HG03175 (cell line): ENCODE measurements around the gene FAM20C.
"Not testable (repeated sequence)": the region's sequence is repeated elsewhere in the genome, so short reads cannot be mapped to it uniquely, and the experiment has no call there.

ENCODE experiments used
- ATAC-seq: cut with Tn5 transposase; IDR thresholded peaks from one replicate; pipeline ENCODE4 v1.9.1; 2021; ENCODE audit warnings: mild to moderate bottlenecking, moderate library complexity; ENCODE audit not compliant: unreplicated experiment

The FAM20C gene

GRCh38 chr7:190196-190595, 2.2 kb upstream of the FAM20C start:
- ATAC-seq: no peak

DNA sequence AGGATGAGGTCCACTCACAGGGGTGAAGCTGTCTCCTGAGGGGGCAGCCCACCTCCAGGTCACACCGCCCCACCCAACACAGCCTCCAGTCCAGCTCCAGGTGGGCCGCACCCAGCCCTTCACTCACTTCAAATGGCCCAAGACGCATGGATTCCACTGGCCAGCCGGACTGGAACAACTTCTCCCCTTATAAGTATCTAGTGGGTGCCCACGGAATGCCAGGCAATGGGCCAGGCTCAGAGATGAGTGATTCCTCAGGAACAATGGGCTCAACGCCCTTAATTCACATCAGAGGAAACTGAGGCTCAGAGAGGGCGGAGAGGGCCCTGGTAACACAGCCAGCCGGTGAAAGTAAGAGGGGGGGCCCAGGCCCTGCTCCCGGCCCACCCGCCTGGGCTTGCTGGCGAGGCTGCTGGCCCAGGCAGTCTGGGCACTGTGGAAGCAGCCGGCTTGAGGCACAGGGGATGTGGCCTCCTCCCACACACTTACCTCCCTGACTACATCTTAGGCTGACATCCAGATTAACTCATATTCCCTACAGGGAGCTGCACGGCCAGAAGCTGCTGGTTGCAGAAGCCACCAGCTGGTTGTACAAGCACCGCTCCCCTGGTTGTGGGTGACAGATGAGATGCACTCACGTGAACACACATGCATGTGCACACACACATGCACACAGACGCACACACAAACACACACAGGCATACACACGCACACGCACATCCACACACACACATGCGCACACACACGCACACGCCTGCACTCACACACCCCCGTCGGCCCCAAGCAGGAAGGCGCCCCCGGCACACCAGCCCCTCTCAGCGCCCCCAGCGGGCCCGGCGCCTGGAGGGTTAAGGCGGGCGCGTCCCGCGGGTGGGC, 1.0 kb upstream of the FAM20C start:
- no peak for ATAC-seq

DNA sequence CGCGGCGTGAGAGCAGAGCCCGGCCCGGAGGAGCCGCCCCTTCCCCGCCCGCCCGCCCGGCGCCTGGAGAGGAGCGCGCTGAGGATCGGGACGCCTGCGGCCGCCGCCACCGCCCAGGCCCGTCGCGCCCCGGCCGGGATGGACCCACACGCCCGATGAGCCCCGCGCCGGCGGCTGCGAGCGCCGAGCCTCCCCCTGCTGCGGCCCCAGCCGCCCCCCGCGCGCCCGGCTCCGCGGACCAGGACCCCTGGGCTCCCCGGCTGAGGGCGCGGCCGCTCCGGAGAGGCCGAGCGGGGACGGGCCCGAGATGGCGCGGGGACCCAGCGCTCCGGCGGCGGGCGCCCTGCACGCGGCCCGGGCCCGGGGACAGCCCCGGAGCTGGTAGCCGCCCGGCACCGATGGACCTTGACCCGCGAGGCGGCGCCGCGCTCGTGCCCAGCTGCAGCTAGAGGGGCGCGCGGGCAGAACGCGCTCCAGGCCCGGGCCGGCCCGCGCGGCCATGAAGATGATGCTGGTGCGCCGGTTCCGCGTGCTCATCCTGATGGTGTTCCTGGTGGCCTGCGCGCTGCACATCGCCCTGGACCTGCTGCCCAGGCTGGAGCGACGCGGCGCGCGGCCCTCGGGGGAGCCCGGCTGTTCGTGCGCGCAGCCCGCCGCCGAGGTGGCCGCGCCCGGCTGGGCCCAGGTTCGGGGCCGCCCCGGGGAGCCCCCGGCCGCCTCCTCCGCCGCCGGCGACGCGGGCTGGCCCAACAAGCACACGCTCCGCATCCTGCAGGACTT, 520 bp downstream of the FAM20C start:
- ATAC-seq: no peak

GRCh38 chr7:193481-194251, 1.3 kb downstream of the FAM20C start:
- ATAC-seq: no peak

GRCh38 chr7:194252-195009, 2.1 kb downstream of the FAM20C start:
- ATAC-seq: no peak

DNA sequence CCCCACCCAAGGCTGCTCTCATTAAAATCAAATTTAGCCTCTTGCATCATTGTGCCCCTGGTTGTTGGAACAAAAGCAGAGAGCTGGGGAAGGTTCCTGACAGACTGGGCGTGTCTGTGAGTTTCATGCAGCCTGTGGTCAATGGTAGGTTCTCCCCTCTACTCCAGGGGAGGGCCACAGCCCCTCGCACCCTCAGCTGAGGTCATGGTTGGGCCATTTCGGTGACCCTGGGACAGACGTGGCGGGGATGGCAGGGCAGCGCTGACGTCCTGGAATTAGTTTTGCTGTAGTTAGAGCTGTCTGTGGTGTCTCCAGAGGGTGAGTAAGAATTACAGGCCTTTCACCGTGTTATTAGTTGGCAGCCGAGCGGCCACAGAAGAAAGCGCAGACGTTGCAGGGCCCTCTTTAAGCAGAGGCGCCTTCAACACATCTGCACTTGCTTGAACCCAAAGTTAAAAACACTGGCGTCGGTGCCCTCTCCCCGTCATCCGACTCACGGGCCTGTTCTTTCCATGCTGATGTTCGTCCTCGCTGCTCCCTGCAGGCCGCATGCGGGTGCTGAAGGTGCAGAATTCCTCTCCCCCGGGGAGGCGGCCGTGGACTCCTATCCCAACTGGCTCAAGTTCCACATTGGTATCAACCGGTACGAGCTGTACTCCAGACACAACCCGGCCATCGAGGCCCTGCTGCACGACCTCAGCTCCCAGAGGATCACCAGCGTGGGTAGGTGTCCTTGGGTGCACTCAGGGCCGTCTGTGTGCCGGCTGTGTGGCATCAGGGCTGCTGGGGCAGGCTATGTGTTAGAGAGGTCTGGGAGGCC, 2.8 kb downstream of the FAM20C start:
- ATAC-seq: no peak

- no peak for ATAC-seq
Measured at GRCh38 chr7:195830-196128, 3.4 kb downstream of the FAM20C start.

- no peak for ATAC-seq
Measured at GRCh38 chr7:196283-196682, 3.9 kb downstream of the FAM20C start.

DNA sequence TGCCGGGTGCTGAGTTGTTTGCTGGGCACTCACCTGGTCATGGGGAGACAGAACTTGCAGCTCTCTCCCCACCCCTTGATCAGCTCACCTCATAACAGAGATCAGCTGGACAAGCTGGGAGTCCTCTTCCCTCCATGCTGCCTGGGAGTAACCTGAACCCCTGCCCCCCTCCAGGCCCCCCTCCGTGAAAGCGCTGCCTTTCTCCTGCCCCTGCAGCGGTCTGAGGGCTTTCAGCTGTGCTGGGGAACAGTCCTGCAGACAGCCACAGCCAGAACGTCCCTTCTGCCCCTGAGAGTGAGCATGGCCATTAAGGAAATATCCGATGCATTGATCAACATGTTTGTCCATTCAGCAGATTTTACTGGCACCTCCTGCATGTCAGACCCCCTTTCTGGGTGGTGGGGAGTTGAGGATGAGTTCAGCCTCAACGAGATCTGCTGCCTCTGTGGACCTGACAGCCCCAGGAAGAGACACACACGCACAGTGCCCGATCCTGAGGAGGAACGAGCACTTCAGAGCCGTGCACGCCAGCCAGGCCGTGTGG, 4.5 kb downstream of the FAM20C start:
- ATAC-seq: no peak

DNA sequence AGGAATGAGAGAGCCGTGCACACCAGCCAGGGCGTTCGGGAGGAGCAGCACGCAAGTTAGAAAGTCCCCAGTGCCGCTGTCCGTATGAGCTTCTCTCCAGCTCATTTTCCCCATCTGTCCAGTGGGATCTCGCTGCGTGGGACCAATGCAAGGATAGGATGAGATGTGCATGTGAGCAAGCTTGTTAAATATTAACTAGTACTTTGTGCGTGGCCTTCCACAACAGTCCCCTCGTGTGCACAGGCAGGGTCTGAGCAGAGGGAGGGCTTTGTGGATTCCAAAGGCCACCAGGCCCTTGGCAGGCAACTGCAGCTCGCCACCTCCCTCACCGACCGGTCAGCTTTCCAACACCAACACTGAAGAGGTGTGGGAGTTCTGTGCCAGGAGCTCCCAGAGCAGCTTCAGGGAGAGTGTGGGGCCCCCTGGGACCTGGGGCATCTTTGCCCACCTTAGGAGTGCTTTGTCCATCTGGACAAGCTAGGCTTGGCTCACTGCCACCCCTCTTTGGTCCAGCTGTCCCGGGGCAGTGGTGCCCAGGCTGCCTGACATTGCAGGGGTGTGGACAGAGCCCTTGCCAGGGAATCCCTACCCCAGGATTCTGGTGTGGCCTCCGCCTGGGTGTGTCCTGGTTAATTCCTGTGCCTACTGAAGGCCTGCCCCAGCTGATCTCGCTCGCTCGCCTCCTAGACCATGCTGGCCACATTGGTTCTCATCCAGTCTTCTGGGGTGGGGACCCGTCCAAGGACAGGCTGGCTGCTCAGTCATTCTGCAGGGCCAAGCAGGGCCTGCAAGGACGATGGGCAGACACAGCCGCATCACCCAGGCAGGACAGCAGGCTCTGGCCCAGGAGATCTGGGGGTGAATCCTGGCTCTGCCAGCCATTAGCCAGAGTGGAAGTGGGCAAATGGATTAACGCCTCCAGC, 5.3 kb downstream of the FAM20C start:
- ATAC-seq: no peak

GRCh38 chr7:199483-200249, 7.3 kb downstream of the FAM20C start:
- ATAC-seq: no peak

GRCh38 chr7:200290-200689, 7.9 kb downstream of the FAM20C start:
- no peak for ATAC-seq

DNA sequence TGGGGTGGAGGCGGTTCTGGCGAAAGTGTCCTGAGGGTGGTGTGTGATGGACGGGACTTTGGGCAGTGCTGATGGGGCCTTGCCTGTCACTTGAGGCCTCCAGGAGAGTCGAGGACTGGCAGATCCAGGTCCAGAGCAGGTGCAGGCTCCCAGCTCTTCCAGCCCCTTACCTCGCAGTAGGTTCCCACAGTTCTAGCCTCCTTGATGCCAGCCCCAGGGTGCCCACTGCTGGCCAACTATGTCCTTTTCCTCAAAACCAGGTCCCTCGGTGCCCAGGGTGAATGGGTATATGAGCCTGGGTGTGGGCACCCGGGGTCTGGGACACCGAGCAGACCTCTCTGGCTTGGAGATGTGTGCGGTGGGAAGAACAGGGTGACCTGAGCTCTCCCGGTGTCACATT, 8.3 kb downstream of the FAM20C start:
- no peak for ATAC-seq

GRCh38 chr7:204326-204725, 12.0 kb downstream of the FAM20C start:
- ATAC-seq: no peak

- no peak for ATAC-seq
Measured at GRCh38 chr7:205115-206010, 13.0 kb downstream of the FAM20C start.

DNA sequence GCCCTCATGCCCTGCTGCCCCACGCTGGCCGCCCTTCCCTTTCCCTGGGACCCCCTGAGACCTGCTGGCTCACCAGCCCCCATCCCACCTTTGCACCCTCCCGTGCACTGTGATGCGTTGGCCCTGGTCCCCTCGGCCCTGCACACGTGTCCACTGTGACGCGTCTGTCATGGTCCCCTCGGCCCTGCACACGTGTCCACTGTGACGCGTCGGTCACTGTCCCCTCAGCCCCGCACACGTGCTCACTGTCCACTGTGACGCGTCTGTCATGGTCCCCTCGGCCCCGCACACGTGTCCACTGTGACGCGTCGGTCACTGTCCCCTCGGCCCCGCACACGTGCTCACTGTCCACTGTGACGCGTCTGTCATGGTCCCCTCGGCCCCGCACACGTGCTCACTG, 14.0 kb downstream of the FAM20C start:
- not testable (repeated sequence) for ATAC-seq
